Esophagus squamous epithelium (tissue), 4 donors: ENCODE measurements around the gene OGFOD3.

Experiments used
- CTCF ChIP-seq, 6 experiments: fragments of 450-650 bp in 4 of 6; fragments of 200-600 bp in 2 of 6; sonication (generic) in 2 of 6; IDR thresholded peaks; one replicate each; pipeline ENCODE4 v1.5.1; 2016 to 2019; ENCODE audit warnings: antibody characterized with exemption in 6 of 6, mild to moderate bottlenecking in 4 of 6, moderate library complexity in 4 of 6
- POLR2A ChIP-seq, 4 donors: fragments of 450-650 bp; IDR thresholded peaks; one replicate each; pipeline ENCODE4 v1.6.1; 2017; ENCODE audit warnings: antibody characterized with exemption in 4 of 4, mild to moderate bottlenecking in 4 of 4, moderate library complexity in 3 of 4

- TF ChIP-seq POLR2A (IDR thresholded peaks at IDR 0.05) (no peak), CTCF (IDR thresholded peaks at IDR 0.05) (no peak)
Measured at GRCh38 chr17:82400830-82401229, 17.6 kb downstream of the OGFOD3 start.
